Measurements from ENCODE around the gene ILRUN. TPM values are rescaled to one million over a fixed set of nuclear protein-coding genes. Genes with fewer than 3 reads are reported as not detected.
A peak's percentile ranks its signal among the peaks of the same experiment; 100 is the strongest.
"Not testable (repeated sequence)": the region's sequence is repeated elsewhere in the genome, so short reads cannot be mapped to it uniquely, and the experiment has no call there.

Gene ILRUN
- total RNA-seq, 1 donor from 2014 or later, result 48.4 TPM

DNA sequence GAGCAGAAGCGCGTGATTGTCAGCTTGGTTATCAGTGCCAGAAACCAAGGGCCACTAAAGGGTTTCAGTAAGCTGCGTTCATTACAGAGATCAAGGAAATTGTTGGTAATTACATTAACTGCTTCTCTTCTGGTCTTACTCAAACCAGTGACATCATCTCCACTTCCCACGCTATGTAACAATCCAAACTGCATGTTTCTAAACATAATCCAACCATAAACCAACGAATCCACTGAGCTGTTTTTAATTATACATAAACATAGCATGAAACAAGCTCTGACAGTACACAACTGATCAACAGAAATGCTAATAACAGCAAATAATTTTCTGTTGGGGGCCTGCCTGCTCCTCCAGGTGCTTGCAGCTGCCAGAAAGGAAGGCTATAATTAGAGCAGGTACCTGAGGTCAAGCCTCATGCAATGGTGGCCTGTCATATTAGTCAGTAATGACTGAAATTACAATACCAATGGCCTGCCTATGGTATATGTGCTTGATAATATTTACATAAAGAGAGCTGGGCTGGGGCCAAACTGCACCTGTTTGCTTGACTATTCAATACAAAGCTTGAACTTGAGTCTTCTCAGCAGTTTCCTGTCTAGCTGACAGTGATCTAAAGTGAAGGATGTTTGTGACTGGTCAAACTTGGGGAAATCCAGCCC is 40.1 kb downstream of the ILRUN start:
- peaks cover 0 to 6% of the 10 kb centered on the region in 2 donors for H3K36me3 ChIP-seq
- no peaks in the 10 kb centered on the region for H3K27me3 ChIP-seq
- TF ChIP-seq POLR2AphosphoS5 (IDR thresholded peaks at IDR 0.05; ENCODE audit: insufficient read depth in 1 of 2, low read depth in 1 of 2), result no peak
- no peak for TF ChIP-seq POLR2A (IDR thresholded peaks at IDR 0.05)
- H3K4me3 ChIP-seq, result peak overlapping the region; percentile 36 to 44
- no peak for DNase-seq (ENCODE audit: extremely low spot score in 2 of 2)
- H3K4me1 ChIP-seq, result peaks cover 35% of the 10 kb centered on the region
- H3K27ac ChIP-seq, result peak overlapping the region; percentile 84
- intact Hi-C loops (cut with DNase I), result no loop called here
- no peaks in the 10 kb centered on the region for H3K9me3 ChIP-seq

DNA sequence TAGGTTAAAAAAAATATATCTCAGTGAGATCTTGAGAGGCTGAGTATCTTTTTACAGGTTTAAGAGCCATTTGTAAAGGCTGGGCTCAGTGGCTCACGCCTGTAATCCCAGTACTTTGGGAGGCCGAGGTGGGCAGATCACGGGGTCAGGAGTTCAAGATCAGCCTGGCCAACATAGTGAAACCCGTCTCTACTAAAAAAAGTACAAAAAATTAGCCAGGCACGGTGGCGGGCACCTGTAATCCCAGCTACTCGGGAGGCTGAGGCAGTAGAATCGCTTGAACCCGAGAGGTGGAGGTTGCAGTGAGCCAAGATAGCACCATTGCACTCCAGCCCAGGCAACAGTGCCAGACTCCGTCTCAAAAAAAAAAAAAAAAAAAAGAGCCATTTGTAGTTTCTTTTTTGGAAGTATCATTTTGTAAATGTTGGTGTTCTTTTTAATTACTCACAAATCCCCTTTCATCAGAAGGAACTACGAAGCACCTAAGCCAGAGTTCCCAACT is 40.6 kb downstream of the ILRUN start:
- intact Hi-C loops (cut with DNase I); DNase-seq (ENCODE audit: extremely low spot score in 2 of 2); H3K9me3 ChIP-seq; H3K4me3 ChIP-seq; H3K27me3 ChIP-seq; H3K36me3 ChIP-seq: not testable (repeated sequence)
- H3K27ac ChIP-seq, result peak overlapping the region; percentile 84
- peaks cover 38% of the 10 kb centered on the region for H3K4me1 ChIP-seq

DNA sequence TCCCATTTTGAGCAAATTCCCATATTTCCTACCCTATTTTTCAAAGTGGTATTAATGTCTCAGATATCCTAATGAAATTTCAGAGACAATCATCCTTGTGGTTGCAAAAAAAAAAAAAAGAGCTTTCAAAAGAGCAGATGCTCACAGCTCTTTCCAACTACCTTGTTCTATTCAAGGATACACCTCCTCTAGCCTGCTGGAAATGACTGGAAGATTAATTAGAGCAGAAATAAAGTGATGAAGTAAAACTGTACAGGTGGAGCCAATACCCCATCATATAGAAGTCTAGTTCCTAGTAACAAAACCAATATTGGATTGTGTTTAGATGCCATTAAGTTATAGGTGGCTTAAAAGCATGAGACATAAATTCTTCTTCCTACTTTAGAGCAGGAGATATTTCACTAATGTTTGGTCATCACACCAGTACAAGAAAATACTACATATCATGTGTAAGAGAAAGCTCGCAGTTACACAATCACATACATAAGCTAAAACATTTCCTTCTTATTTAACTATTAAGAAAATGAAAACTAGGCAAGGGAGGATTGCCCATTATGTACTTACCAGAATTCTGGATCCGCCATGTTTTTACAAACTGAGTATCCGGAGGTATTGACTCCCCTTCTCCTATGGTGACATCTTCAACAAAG is 42.4 kb downstream of the ILRUN start:
- no peak overlapping the region for H3K4me3 ChIP-seq
- no peak for DNase-seq (ENCODE audit: extremely low spot score in 2 of 2)
- TF ChIP-seq, protein P1, sequence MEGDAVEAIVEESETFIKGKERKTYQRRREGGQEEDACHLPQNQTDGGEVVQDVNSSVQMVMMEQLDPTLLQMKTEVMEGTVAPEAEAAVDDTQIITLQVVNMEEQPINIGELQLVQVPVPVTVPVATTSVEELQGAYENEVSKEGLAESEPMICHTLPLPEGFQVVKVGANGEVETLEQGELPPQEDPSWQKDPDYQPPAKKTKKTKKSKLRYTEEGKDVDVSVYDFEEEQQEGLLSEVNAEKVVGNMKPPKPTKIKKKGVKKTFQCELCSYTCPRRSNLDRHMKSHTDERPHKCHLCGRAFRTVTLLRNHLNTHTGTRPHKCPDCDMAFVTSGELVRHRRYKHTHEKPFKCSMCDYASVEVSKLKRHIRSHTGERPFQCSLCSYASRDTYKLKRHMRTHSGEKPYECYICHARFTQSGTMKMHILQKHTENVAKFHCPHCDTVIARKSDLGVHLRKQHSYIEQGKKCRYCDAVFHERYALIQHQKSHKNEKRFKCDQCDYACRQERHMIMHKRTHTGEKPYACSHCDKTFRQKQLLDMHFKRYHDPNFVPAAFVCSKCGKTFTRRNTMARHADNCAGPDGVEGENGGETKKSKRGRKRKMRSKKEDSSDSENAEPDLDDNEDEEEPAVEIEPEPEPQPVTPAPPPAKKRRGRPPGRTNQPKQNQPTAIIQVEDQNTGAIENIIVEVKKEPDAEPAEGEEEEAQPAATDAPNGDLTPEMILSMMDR (IDR thresholded peaks at IDR 0.05), result no peak
- TF ChIP-seq POLR2AphosphoS5 (IDR thresholded peaks at IDR 0.05; ENCODE audit: insufficient read depth in 1 of 2, low read depth in 1 of 2), result no peak
- no peak for TF ChIP-seq POLR2A (IDR thresholded peaks at IDR 0.05)
- peaks cover 43% of the 10 kb centered on the region for H3K4me1 ChIP-seq
- intact Hi-C loops (cut with DNase I), result no loop called here
- H3K27me3 ChIP-seq, result no peaks in the 10 kb centered on the region
- no peak overlapping the region for H3K27ac ChIP-seq
- no peaks in the 10 kb centered on the region for H3K9me3 ChIP-seq
- H3K36me3 ChIP-seq, result peaks cover 0 to 6% of the 10 kb centered on the region in 2 donors

DNA sequence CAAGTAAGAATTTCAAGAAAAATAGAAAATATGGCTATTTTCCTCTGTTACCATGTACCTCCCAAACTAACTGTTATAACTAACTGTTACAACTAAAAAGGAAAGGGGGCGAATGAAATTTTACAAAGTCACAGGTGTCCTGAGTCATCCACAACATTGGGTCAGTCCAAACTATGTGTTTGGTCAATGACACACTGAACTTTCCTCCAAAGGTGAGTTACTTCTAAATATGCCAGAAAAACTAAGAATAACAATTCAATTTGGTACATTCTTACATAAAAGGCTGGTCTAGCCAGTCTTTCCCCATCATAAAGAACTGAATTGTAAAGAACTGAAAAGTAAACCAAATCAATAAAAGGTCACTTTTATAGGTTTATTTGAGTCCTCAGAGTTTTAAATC is 44.3 kb downstream of the ILRUN start:
- no peak overlapping the region for H3K27ac ChIP-seq
- TF ChIP-seq POLR2A (IDR thresholded peaks at IDR 0.05) (no peak), POLR2AphosphoS5 (IDR thresholded peaks at IDR 0.05; ENCODE audit: insufficient read depth in 1 of 2, low read depth in 1 of 2) (no peak)
- TF ChIP-seq, protein P1 (IDR thresholded peaks at IDR 0.05), result no peak
- intact Hi-C loops (cut with DNase I), result no loop called here
- no peak overlapping the region for H3K4me3 ChIP-seq
- H3K9me3 ChIP-seq, result no peaks in the 10 kb centered on the region
- H3K36me3 ChIP-seq, result peaks cover 0 to 6% of the 10 kb centered on the region in 2 donors
- H3K27me3 ChIP-seq, result no peaks in the 10 kb centered on the region
- peaks cover 32% of the 10 kb centered on the region for H3K4me1 ChIP-seq
- no peak for DNase-seq (ENCODE audit: extremely low spot score in 2 of 2)

DNA sequence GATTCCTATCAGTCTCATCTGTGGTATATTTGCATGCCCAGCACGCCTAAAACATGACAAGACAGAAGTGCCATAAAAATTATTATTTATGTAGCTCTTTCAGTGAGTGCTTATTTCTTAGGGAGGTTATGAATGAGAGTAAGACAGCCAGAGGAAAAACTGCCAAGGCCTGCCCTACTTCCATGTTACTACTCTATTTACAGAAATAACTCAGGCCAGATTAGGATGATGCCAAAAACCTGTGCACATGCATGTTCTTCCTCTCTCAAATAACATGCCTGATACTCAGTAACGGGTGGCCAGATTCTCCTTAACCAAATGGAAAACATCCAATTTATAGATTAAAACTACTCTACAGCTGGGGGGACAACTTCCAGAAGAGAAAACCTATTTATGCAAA is 45.7 kb downstream of the ILRUN start:
- TF ChIP-seq, protein P1 (IDR thresholded peaks at IDR 0.05), result no peak
- TF ChIP-seq POLR2A (IDR thresholded peaks at IDR 0.05) (no peak), POLR2AphosphoS5 (IDR thresholded peaks at IDR 0.05; ENCODE audit: insufficient read depth in 1 of 2, low read depth in 1 of 2) (no peak)

DNA sequence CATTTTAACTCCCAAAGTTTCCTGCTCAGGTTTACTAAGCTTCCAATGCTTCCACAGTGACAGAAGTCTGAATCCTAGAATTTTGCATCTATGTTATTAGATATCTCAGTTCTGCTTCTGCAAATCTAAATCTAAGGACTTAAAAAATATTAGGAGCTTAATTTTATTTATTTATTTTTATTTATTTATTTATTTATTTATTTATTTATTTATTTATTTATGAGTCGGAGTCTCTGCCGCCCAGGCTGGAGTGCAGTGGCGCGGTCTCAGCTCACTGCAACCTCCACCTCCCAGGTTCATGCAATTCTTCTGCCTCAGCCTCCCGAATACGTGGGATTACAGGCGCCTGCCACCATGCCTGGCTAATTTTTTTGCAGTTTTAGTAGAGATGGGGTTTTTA is 46.3 kb downstream of the ILRUN start:
- H3K27ac ChIP-seq; H3K9me3 ChIP-seq; H3K27me3 ChIP-seq; intact Hi-C loops (cut with DNase I); DNase-seq (ENCODE audit: extremely low spot score in 2 of 2); H3K4me3 ChIP-seq: not testable (repeated sequence)
- Histone ChIP-seq H3K36me3 (peaks cover 0 to 13% of the 10 kb centered on the region in 2 donors), H3K4me1 (peaks cover 15% of the 10 kb centered on the region)

More for the DNA sequence above, 45.7 kb downstream of the ILRUN start:
- no peaks in the 10 kb centered on the region for H3K27me3 ChIP-seq
- no peak overlapping the region for H3K27ac ChIP-seq
- no peaks in the 10 kb centered on the region for H3K9me3 ChIP-seq
- no peak overlapping the region for H3K4me3 ChIP-seq
- intact Hi-C loops (cut with DNase I), result no loop called here
- peaks cover 19% of the 10 kb centered on the region for H3K4me1 ChIP-seq
- peaks cover 0 to 8% of the 10 kb centered on the region in 2 donors for H3K36me3 ChIP-seq
- no peak for DNase-seq (ENCODE audit: extremely low spot score in 2 of 2)
